Measurements from ENCODE around the gene CSH1. TPM values are rescaled to one million over a fixed set of nuclear protein-coding genes. Genes with fewer than 3 reads are reported as not detected.
A peak's percentile ranks its signal among the peaks of the same experiment; 100 is the strongest.
"Not testable (repeated sequence)": the region's sequence is repeated elsewhere in the genome, so short reads cannot be mapped to it uniquely, and the experiment has no call there.

CSH1 gene
- total RNA-seq, 1 experiment from 2014 or later = not detected

- not testable (repeated sequence) for H2BK12ac ChIP-seq (ENCODE audit: insufficient read length, low read depth, low read length); H3K4me3 Mint-ChIP-seq; H4K91ac ChIP-seq (ENCODE audit: insufficient read length, low read depth, low read length); H3K4me1 Mint-ChIP-seq; H2BK15ac ChIP-seq (ENCODE audit: low read depth, low read length); H3K27me3 Mint-ChIP-seq (ENCODE audit: low read depth); H4K8ac ChIP-seq (replicated peaks; ENCODE audit: insufficient read length, low read depth, low read length); H3K18ac ChIP-seq (ENCODE audit: insufficient read length, low read depth, low read length); H3K56ac ChIP-seq (ENCODE audit: insufficient read length, low read depth, low read length); H3K9me3 Mint-ChIP-seq; H2AFZ ChIP-seq (ENCODE audit: low read length); H3K36me3 Mint-ChIP-seq (ENCODE audit: insufficient read depth in 1 of 3, low read depth in 3 of 3); H3K23ac ChIP-seq (ENCODE audit: insufficient read length, low read depth, low read length); H3K9me3 ChIP-seq (ENCODE audit: control insufficient read depth, low read depth, low read length); H3K27ac Mint-ChIP-seq; H2AK5ac ChIP-seq (ENCODE audit: insufficient read length, low read length); H2BK120ac ChIP-seq (ENCODE audit: low read depth, low read length, poor library complexity, severe bottlenecking); H3K4me1 ChIP-seq (ENCODE audit: insufficient read depth, low read length); H3K79me1 ChIP-seq (ENCODE audit: insufficient read depth, low read depth, low read length, poor library complexity, severe bottlenecking); H3K23me2 ChIP-seq (ENCODE audit: insufficient read length, low read depth, low read length, poor library complexity, severe bottlenecking); H3K27me3 ChIP-seq (ENCODE audit: insufficient read depth, low read length); H3K4ac ChIP-seq (ENCODE audit: low read depth, low read length); H3K9ac ChIP-seq (ENCODE audit: extremely low read depth, insufficient read length, low read length); H2BK5ac ChIP-seq (ENCODE audit: insufficient read length, low read length); H3T11ph ChIP-seq (ENCODE audit: low read length); H2BK20ac ChIP-seq (ENCODE audit: low read depth, low read length, poor library complexity, severe bottlenecking); H4K5ac ChIP-seq (ENCODE audit: insufficient read length, low read depth, low read length); H3K4me2 ChIP-seq (ENCODE audit: insufficient read depth, insufficient read length, low read length); H3K79me2 ChIP-seq (ENCODE audit: insufficient read depth, low read length); H3K14ac ChIP-seq (ENCODE audit: insufficient read depth, low read length); H3K27ac ChIP-seq (ENCODE audit: insufficient read length, low read depth, low read length); H4K20me1 ChIP-seq (ENCODE audit: control insufficient read depth, insufficient read depth, insufficient read length)
- no CpG with 5 or more reads among the region's 3 CpGs for WGBS (ENCODE audit: extremely low coverage, insufficient read length, low lambda C conversion rate)
- DNase-seq = peak; percentile 36
Measured at GRCh38 chr17:63894021-63894420, 2.4 kb downstream of the CSH1 start.
